ENCODE results near the gene FGGY.
"Not testable (repeated sequence)": the region's sequence is repeated elsewhere in the genome, so short reads cannot be mapped to it uniquely, and the experiment has no call there.

FGGY gene

DNA sequence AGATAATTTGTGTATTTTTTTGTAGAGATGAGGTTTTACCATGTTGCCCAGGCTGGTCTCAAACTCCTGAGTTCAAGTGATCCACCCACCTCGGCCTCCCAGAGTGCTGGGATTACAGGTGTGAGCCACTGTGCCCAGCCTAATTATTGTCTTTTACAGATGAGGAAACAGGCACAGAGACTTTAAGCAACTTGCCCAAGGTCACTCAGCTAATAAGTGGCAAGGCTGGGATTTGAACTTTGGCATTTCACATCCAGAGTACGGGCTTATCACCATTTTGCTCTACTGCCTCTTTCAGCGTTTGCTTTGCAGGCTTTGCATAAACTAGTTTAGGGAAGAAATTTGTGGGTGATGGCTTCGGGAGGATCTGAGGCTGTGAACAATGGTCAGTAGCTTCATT lies 57.3 kb downstream of the FGGY start:
- not testable (repeated sequence) for DNase-seq

DNA sequence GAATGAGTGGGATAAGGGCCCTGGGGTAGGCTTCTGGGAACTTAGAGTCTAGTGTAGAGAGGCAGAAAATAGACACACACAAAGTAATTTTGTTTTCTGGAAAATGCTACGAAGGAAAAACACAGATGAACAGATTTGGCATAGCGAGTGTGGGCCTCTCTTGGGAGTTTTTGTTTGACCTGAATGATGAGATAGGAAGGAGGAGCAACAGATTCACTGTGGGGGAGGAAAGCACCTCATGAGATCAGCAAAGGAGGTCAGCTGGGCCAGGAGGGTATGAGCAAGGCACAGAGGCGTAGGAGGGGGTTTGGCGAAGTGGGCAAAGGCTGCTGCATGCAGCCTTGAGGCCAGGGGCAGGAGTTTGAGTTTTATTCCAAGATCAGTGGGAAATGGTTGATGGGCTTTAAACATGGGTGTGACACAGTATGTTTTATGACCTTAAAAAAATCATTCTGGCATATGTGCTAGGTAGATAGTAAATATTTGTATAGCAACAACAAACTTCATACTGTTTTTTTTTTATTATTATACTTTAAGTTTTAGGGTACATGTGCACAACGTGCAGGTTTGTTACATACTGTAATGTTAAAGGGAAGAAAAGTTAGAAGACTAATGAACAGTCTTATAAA lies 57.9 kb downstream of the FGGY start:
- no peak for DNase-seq

DNA sequence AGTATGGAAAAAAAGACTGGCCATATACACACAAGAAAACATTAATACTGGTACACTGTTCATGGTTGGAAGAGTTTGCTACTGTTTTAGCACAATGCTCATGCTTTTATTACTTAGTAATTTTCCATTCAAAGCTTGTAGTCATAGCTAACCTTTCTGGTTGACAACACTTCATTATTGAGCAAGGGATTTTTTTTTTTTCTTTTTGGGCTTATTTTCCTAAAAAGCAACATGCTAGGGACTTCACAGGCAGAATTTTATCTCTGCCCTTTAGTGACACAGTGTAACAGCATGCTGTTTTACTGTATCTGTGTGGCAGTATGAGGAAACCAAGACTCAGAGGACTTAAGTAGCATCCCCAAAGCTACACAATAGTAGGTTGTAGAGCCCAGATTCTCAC lies 58.5 kb downstream of the FGGY start:
- DNase-seq: no peak

DNA sequence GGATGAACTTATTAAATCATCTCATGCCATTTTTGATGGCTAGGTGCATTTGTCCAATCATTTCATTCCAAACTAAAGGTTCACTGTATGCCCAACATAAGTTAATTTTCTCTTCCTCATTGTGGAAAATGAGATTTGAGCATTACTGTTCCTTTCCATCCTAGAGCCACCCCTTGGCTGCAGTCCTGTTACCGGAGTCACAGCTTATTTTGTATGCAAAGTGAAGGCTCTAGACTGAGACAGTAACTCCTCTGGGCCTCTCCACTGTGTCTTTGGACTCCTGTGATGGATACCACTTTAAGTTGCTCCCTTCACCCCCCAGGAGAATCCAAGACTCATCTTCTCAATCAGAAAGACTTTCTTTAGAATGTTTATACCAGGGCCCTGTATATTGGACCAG lies 59.7 kb downstream of the FGGY start:
- DNase-seq: no peak

DNA sequence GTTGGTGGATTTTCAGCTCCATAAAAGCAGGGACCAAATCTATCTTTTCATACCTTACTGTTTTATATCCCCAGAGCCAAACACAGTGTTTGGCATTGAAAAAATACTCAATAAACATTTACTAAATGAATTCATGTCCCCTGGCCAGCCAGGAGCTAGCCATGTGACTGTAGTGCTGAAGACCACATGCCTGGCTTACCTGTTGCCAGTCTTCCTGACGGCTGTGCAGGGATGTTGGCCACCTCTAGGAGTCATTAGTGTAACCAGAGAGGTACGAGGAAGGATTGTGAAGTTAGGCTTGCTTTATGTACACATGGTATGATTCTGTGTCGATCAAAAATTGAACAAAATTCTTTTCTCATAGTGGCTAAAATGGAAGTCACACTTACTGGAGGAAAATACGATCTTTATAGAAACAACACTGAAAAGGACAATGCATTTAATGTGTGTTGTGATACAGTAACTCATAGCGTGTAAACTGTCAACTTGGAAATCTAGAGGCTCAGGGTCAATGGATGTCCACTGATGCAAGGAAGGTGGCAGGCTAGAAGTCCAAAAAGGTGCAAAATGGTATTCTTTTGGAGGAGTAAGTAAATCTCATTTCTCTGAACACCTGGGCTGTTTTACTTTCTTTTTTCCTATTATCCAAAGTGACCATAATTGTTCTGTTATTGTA lies 60.9 kb downstream of the FGGY start:
- no peak for DNase-seq

DNA sequence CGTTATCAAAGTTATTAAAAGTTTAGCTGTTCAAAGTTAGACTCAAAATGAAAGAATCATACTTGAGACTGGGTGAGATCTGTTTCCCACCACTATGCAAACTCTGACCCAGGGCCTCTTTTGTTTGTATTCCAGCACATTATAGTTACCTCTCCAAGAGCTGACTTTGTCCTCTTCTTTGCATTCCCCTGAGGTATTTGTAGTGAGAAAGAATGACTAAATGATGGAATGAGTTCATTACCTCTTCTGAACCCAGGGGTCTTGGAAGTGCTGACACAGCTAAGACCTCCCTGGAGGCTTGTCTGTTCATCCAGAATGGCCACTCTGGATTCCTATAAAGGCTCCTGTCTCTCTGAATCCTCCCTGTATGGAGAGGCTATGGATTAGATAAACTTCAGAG lies 62.4 kb downstream of the FGGY start:
- no peak for DNase-seq

DNA sequence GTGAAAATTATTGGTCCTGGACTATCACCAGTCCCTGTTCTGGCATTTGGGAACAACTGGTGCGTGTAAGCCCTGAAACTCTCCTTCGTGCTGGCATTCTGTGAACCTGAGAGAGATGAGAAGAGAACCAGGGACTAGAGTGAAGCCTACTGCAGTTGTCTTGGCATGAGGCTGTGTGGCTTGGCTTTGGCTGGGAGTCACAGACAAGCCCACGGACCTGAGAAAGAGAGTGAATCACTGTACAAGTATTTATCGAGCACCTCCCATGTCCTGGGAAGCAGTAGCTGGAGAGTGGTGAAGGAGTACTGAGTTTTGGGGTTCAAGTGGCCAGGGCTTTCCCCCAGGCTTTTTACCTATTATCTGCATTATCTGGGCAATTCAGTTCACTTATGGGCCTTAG lies 63.3 kb downstream of the FGGY start:
- no peak for DNase-seq

DNA sequence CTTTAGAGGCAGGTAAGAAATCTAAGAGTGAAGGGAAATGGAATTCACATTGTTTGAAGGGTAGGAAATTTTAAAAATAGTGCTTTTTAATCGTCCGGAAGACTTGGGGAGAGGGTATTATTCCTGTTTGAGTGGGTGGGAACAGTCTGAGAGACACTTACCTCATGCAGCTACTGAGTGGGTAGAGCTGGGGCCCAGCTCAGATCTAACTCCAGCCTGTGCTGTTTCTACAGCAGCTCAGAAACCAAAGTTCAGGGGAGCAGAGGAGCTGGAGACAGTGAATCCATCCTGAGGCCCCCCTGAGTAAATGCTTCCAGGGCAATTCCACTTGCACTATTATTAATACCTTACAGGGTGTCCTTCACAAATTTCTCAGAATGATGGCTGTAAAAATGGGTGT lies 63.8 kb downstream of the FGGY start:
- DNase-seq: no peak

DNA sequence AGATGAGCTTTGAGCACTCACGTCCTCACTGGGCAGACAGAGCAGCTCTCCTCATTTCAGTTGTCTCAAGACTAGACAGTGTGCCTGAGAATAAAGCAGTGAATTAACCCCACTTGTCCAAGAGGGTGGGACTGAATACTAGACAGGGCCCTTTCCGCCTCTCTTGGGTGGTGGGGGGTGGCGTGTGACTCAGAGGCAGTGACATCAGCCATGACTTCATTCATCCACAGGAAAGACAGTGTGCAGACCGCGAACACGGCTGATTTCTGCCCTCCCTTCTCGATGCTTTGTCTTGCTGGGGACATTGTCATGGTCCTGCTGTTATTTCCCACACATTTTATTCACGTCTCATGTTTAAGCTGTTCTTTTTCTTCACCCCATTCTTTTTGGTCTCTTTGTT lies 64.9 kb downstream of the FGGY start:
- no peak for DNase-seq

DNA sequence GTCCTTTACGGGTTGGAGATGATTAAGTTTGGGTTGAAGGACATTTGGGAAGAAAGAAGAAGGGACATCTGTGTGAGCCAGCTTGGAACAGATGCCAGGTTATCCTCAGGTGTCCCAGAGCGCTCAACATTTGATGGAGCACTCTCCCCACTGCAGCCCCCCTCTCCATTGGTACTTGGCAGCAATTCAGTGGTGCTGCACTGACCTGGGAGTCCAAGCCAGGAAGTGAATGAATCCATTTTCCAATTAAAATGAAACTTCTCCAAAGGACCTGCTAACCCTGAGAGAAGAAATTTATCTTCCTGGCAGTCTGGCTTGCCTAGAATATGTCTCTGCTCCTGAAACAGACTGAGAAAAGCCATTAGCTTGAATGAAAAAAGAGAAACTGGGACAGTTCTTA lies 67.1 kb downstream of the FGGY start:
- no peak for DNase-seq

DNA sequence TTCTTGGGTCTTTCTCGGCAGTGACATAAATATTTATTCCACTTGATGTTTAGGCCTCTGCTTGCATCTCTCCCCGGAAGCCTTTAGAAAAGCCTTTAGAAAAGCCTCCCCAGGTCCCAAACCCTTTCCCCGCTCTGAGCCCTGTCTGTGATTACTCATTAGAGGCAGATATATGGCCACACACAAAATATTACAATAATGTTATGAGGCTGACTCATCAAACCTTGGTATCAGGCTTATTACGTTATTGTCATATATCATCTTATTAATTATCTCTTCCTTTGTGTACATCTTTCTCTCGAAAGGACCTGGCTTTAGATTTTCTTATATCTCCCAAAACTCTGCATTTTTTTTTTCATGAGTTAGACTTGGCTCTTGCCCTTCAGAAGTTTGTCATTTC lies 69.5 kb downstream of the FGGY start:
- DNase-seq: no peak

DNA sequence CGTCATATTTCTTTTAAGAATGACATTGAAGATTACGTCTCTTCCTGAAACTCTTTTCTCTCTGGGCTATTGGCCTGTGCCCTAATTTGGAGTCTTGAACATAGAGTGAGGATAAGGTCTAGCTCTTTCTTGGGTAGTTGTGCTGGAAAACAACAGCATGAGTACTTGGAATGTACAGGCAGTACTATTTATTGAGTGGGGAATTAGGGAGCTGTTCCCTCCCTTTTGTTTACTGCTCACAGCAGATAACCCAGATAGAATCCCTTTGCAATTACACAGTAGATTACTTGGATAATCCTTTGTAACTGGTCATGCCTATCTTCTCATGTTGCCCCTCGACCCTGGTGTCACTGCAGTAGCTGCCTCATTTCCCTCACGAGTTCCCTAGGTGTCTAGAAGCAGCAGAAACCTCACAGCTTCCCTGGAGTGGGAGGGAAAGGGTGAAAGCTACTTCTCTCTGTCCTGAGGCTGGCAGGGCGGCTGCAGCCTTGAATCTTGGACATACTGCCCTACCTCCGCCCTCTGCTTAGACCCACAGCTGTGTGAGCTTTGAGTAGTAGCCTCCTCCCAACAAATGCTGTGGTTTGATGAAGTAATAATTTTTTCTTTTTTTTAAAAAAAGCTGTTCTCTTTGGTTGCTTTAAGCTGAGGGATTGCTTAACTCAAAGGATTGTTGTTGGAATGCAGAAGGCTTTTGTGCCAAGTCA lies 70.6 kb downstream of the FGGY start:
- no peak for DNase-seq

DNA sequence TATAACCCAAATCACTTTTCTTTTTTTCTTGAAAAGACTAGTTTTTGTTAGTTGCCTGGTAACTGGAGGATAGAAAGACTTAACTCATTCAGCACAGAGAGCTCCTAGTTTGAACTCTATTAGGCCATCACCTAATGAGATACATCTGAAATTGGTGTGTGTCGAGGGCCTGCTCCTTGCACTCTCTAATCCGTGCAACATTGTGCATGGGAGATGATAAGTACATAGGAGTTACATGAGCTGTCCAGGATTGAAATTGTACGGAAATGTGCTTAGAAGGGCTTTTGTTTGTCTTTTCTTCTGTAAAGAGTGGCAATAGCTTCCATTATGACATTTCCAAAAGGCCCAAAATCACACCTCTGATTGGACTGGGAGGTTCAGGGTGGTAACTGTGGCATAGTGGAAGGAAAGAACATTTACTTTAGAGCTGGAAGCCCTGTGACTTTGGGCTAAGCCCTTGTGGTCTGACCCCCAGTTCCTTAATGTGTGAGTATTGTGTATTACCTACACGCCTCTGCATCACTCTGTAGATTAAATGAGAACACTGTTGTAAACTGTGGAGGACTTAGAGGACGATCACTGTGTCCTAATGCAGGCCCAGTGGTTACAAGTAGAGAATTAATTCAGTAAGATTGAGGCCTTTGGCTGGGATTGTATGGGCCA lies 71.2 kb downstream of the FGGY start:
- no peak for DNase-seq

DNA sequence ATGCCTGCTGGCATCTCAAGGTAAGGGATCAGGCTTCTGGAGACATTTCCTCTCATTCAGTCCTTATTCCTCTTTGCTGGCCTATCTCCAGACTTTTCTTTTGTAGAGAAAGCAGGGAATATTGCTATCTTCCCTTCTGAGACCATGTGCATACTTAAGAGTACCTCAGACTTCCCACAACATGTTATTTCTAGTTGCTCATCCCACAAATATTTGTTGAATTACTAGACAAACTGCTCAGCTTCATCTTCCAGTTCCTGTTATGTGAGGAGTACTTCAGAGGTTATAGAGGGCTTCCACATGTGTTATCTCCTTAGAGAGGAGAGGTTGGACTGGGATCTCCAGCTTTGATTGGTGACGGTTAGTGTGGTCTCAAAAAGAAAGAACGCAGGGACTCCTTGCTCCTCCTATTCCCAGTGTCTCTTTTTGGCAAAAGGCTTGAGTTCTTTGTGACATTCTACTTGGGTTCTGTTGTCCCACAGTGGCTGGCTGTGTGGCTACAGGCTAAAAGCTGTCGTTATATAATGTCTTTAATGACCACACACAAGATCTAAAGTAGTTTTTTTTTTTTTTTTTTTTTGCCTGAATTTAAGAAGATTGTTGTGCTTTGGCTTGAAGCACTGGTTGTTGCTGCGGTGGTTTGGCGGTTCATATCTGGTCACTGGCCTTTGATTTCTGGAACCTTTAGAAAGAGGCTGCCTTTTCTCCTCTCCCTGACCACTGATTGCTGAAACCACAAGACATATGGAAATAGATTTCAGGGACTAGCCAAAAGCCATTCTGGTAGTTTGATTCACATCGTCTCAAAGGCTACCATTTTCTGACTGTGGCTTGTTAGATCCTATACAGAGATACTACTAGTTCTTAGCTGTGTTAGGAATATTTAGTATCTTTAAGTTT lies 78.7 kb downstream of the FGGY start:
- DNase-seq: no peak

DNA sequence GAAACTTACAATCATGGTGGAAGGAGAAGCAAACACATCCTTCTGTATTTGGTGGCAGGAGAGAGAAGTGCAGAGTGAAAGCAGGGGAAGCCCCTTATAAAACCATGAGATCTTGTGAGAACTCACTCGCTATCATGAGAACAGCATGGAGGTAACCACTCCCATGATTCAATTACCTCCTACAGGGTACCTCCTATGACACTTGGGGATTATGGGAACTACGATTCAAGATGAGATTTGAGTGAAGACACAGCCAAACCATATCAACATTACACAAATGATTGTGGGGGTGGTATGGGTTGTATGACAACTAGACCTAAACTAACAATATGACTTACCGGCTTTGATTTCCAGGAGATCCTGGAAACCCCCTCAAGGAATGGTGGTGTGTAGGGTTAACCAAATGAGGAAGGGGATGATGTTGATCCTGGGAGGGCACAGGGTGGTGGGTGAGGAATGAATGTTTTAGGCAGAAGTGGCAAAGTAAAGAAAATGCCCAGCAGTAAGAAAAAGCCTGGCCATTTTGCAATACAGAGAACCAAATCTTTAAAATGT lies 80.5 kb downstream of the FGGY start:
- no peak for DNase-seq

DNA sequence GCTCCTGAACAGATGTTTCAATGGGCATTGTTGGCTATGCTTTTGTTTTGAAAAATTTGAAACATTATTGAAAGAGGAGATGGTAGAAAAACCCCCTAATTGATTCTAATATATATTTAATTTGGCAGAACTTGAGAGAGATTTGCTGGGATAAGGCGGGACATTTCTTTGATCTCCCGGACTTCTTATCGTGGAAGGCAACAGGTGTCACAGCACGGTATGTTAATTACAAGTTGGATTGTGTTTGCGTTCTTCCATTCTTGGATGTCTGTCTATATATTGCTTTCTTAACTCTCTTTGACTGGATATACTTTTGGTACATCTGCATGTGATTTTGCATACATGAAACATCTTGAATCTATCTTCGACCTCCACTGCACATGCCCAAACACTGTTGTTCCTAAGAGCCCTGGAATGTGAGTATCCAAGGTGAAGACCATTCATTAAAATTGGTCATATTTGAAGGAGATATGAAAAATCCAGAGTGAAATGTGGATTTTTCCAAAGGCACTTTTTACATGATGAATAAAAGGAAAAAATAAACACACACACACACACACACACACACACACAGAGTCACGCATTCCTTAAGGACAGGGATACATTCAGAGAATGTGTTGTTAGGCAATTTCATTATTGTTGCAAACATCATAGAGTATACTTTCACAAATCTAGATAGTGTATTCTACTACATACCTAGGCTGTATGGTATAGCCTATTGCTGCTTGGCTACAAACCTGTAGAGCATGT lies 81.9 kb downstream of the FGGY start:
- DNase-seq: no peak

DNA sequence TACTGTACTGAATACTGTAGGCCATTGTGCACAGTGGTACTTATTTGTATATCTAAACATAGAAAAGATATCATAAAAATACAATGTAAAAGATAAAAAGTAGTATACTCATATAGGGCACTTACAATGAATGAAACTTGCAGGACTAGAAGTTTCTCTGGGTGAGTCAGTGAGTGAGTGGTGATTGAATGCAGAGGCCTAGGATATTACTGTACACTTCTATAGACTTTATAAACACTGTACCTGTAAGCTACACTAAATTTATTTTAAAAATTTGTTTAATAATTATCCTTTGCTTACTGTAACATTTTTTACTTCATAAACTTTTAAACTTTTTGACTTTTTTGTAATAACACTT lies 82.5 kb downstream of the FGGY start:
- no peak for DNase-seq

DNA sequence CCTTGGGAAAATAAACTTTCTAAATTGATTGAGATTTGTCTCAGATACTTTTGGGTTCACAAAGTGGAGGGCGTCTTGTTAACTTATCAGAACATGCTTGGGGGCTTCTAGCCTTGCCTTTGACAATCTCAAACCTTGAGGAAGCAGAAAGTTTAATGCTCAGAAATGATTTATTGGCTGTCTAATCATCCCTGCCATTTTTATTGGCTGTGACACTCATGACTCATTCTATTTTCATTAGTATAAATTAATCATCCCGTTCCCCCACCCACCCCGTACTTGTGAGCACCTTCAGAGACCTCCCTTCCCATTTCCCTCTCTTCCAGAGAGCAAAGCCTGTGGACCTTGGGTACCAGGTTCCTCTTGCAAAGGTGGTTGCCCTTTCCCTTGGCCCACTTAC lies 87.1 kb downstream of the FGGY start:
- DNase-seq: no peak

DNA sequence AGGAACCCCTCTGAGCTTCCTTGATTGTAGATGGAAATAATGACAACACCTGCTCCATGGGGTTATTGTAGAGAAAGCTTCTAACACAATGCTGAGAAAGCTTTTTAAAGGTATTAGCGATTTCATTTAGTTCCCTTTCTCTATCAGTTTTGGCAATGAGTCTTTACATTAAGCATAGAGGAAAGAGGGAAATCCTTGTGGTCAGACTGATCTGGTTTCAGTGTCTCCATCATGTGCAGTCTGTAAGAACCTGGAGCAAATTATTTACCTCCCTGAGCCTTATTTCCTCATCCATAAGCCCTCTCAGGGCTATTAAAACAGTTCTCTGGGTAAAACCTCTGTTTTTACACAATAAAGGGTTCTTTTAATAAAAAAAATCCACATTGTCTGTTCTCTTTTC lies 87.5 kb downstream of the FGGY start:
- no peak for DNase-seq

DNA sequence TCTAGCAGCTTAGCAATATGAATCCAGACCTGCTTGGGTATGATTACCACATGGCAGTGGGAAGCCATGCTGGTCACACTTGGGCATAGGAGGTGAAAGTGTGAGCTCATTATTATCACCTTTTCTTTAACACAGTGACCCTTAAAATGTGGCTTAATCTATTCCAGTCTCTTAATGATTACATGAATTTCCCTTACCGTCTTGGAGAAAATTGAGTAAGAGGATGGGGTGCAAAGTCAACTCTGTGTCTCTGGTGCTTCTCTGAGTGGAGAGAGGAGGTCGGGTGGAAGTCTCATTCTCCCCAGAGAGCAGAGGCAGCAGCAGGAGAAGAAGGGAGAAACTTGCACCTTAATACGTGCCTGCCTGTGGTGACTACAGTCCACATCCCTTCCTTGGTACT lies 91.3 kb downstream of the FGGY start:
- no peak for DNase-seq

DNA sequence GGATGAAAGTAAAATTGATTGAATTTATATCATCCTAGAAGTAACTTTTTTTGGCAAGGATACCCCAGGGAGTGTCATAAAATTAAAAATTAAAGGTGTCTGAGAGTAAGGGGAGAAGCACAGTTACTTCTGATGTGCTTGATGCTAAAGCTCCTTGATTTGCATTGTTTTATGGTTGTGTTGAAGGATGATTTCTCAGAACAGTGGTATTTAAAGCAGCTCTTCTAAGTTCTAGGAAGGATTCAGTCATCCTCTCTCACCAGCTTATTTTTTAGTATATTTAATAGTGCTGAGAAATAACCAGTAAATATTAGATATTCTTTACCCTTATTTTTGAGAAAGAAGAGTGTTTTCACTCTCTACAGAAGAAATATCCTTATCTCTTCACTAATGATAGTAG lies 93.0 kb downstream of the FGGY start:
- DNase-seq: no peak

DNA sequence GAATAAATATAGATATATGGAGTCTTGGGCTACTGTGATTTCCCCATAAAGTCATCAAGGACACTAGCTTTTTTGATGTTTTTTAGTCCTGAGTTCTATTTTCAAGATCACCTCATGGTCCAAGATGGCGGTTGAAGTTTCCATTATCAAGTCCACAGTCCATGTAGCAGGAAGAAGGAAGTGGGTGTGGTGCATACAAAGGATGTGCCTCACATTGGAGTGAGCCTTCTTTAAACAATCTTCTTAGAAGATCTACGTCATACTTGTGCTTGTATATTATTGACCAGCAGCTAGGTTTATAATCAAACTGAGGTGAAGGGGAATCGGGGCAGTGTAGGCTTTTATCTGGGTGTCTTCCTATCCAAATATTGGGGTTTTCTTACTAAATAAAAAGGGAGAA lies 93.4 kb downstream of the FGGY start:
- DNase-seq: no peak

Data from retina (tissue), 1 donor.